Right renal cortex interstitium (tissue), 3 donors: Measurements from ENCODE around the gene UBE2O. TPM values are rescaled to one million over a fixed set of nuclear protein-coding genes. Genes with fewer than 3 reads are reported as not detected.

Experiments used
- DNase-seq, 3 donors: peaks; one replicate each; pipeline ENCODE4 v3.0.0-alpha.2; 2013; ENCODE audit warnings: low read depth in 3 of 3, low spot score in 2 of 3
- polyA plus RNA-seq, 3 donors: library from polyadenylated mRNA; unstranded; fragments of 120-200 nt; gene quantifications; one replicate each; pipeline ENCODE4 v1.2.1, GENCODE V29; 2013; ENCODE audit not compliant: insufficient read length in 3 of 3

The UBE2O gene
- polyA plus RNA-seq, 3 donors = 23.6 to 26.5 (median 25.1) TPM

DNA sequence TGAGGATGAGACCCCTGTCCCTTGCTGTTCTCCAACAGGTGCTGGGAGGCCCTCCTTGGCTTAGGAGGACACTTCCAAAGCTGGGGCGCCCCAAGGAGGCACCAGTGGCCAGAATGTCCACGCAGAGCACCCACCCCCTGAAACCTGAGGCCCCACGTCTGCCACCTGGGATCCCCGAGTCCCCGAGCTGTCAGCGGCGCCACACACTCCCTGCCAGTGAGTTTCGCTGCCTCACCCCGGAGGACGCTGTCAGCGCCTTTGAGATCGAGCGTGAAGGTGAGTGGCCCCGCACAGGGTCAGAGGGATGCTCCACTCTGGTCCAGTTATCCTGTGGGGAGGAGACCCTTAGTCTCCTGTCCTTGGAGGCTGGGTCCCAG is 15.7 kb upstream of the UBE2O start:
- no peak for DNase-seq

DNA sequence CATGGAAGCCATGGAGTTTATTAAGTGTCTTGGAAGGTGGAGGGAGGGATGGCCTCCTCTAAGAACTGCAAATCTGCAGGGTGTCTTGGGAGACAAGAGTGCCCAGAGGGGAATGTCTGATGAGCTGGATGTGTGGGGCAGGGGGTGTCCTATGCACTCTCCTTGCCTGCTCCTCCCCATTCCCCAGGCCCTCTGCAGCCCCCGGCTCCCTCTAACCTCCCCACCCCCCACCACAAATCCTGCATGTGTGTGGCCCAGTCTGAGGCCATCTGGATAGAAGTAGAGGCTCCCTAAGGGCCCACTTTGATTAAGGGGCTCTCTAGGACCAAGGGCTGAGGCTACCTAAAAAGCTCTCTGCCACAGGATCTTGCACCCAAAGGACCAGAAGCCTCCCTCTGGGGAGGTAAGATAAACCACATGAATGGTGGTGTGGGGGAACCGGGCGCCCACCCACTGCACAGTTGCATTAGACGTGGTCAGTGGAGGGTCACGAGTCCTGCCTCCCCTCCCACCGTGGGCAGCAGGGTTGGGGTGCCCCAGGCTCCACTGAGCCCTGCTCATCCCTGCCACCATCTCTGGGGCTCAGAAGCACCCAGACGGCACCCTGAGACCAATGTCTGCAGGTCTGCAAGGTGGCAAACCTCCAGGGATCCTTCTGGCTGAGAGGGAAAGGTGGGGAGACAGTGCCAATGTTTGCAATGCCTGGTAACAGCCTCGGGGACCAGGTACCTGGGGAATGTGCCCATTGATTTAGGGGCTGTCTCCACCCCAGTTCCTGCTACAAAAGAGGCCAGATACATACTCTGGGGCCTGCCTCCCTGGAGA is 15.1 kb upstream of the UBE2O start:
- DNase-seq = no peak

DNA sequence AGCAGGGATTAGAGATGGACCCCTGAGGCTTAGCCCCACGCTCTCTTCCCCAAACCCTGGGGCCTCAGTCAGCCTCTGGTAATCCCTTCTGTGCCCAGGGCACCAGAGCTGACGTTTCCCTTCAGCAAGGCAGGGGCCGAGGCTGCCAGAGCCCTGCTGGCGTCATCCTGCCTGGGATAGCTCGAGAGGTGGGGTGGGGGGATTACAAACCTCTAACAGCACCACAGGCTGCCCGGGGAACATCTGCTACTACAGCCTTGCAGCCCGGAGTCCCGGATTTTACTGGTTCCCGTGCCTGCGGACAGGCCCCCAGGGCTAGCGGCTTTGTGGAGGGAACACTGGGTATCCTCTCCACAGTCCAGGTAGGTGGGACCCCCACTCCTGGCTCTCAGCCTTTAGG is 14.4 kb upstream of the UBE2O start, which contains the start of gene AANAT:
AANAT (plus strand) TSS at position 238 of the 400 bp plus-strand sequence. CDS start 1,144 bp downstream, outside the sequence.
- no peak for DNase-seq

DNA sequence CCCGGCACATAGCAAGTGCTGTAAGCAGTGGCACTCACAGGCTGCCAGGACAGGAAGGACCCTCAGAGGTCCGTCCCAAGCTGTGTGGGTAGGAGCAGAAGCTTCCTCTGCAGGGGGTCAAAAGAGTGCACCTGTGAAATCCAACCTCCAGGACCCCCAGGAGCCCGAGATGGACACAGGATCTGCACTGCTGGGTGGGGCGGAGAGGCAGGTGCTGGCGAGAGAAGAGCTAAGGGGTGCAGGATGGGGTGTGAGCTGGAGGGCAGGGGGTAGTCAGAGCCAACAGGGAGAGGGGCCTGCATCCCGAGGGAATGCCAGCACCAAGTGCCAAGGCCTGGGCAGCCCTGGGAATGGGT is 13.8 kb upstream of the UBE2O start:
- DNase-seq = no peak

DNA sequence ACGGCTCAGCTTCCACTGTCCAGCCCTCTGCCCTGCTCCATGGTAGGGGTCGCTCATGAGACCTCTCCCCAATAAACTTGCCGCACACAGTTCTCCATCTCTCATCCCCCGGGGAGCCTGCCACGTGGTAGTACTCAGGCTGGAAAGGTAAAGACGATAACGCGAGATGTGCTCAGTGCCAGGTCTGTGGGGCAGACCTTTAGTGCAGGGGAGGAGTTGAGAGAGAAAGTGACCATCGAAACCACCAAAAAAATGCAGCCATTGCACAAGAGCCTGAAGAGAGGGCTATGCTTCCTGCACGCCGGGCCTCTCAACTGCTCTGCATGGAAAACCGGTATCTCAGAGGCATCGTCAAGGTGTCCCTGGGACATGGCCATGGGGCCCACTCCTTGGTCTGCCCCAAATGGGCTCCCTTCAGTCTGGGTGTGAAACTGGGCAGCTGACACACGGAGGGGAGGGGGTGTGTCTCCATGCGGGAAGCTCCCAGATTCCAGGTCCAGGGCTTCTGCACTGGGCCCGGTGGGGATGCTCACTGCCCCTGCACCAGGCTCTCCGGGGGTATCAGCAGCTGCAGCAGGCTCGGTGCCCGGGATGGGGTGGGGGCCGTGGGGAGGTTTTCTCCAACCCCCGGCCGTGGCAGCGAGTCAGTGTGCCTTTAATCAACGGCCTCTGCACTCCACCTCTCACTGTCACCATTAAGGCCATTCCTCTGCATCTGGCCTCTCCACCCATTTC is 9.8 kb upstream of the UBE2O start:
- DNase-seq = no peak

DNA sequence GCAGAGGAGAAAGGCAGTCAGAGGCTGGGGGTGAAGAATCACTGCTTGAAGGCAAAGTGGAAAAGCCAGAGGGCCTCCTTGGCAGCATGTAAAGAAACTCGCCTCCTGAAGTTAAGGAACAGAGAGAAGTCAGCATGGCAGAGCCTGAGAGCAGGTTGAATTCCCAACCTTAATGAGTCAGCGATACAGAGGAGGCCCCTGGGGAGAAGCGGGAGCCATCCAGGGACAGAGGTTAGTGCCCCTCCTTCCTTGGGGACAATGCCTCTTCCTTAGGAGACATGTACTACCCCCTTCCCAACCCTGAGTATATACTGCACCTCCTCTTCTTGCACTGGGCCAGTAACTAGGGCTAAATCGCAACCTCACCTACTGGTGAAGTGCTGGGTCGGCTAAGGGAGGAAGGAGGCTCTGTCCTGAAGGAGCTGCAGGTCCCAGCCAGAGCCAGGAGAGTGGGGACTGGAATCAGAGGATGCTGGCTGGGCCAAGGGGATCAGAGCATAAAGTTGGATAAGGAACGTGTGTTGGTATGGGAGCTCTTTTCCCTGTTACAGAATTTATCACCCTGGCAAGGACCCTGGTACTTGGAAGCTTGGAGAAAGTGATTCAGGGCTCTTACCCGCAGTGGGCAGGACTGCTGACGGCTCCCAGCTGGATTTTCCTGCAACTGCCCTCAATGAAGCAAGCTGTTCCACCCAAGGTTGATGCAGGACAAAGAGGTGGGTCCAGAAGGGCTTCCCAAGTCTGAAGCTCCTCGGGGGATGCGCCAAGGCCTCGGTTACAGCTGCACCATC is 9.0 kb upstream of the UBE2O start:
- no peak for DNase-seq

DNA sequence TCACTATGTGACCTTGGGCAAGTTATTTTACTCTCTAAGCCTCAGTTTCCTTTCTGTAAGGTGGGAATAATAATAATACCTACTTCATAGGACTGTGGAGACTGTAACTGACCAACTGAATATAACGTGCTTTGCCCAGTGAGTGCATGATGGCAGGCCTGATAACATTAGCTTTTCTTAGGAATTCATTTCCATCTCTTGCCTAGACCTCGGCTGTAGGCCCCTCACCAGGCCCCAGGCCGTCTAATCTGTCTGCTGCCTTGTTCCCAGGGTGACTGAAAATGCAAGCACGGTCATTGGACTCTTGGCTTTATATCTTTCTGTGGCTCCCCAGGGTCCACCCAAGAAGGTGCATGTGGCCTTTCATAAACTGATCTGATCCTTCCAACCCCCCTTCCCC is 6.7 kb upstream of the UBE2O start:
- no peak for DNase-seq

DNA sequence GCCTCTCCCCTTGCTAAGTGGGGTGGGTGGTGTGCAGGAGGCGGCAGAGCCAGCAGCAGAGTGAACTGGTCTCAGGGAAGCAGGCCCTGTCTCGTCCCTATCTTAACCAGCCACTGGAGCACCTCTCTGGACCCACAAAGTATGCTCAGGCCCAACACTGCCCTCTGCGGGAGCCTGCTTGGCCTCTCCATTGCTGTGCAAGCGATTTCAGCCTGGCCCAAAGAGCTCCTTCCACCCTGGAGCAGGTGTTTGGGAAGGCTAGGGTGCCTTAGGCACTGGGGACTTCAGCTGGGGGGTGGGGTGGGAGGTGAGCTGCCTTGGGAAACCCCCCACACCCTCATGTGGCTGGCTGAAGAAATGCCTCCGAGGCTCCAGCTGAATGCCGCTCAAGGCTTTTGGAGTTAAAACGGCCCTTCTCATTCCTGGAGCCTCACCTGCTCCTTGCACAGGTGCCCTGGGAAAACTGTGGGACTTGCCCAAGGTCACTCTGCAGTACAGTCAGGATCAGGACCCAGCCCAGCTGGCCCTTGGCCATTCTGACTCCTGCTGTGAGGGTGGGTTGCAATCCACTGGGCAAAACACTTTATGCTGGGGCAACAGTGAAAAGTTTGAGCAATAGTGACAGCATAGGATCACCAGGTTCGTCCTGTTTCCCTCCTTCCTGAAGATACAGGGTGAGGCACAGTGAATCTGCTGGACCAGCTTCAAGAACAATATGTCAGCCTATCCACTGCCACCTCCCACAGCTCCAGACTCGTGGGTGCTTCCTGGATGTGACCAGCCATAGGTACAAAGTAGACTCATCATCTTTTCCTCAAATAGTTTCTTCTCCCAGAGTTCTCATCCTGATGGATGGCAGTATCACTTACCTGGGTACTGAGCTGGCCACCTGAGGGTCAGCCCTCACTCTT is 5.9 kb upstream of the UBE2O start:
- no peak for DNase-seq

DNA sequence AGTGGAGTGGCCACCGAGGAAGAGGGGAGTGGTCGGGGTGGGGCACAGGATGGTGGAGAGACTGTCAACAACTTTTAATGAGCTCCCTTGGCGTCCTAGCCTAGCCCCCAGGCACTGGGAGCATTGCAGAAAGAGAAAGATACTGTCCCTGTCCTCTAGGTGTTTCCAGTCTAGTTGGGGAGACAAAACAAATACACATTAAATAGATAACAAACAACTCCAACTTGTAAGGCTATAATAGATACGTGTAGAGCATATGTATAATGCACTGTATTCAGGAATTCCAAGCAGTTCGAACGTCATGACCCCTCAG is 435 bp upstream of the UBE2O start:
- DNase-seq = no peak

DNA sequence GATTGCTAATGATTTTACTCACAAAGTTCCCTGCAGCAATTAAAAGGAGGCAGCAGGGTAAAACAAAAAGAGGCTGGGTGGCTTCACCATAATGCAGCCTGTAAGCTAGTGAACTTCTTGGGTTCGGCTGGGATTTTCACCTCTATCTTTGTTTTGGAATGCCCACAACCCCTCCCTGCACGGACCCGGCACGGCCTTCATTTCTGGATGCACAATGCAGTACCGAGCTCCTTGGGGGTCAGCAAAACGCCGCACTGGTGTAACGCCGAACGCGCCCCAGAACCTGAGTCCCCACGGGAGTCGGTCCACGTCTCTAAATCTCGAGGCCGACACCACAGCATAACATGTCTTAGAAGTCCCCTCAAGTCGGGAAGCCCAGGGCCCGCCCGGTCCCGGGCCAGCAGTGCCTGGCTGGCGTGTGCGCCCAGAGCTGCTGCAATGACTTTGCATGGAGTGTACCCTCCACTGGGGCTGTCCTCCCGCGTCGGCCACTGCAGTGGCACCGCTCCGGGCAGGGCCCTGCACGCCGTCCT is 759 bp downstream of the UBE2O start:
- no peak for DNase-seq

DNA sequence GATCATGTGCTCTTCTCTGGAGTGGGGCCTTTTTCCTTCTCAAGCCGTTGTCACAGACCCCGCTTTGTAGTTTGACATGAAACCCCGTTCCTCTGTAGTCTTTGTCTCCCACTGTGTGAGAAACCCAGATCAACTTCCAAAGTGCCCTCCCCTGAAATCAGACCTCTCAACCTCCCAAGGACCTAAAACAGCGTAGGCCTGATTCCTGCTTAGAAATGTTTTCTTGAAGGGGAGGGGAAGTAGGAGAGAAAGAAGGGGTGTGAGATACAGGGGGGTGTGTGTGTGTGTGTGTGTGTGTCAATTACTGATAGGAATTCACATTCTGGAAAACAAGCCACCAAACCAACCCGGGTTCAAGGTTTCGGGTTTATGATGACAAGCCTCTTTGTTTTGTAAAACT is 1.4 kb downstream of the UBE2O start:
- DNase-seq = no peak

DNA sequence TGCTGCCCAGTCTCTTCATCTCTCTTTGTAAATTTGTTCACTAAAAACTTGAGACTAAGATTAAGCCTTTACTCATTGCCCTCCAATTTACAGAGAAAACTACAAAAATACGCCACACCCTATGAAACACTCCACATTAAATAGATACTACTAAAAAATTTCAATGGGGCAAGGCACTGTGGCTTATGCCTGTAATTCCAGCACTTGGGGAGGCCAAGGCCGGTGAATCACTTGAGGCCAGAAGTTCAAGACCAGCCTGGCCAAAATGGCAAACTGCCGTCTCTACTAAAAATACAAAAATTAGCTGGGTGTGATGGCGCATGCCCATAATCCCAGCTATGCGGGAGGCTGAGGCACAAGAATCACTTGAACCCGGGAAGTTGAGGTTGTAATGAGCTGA is 3.8 kb downstream of the UBE2O start:
- DNase-seq = no peak

DNA sequence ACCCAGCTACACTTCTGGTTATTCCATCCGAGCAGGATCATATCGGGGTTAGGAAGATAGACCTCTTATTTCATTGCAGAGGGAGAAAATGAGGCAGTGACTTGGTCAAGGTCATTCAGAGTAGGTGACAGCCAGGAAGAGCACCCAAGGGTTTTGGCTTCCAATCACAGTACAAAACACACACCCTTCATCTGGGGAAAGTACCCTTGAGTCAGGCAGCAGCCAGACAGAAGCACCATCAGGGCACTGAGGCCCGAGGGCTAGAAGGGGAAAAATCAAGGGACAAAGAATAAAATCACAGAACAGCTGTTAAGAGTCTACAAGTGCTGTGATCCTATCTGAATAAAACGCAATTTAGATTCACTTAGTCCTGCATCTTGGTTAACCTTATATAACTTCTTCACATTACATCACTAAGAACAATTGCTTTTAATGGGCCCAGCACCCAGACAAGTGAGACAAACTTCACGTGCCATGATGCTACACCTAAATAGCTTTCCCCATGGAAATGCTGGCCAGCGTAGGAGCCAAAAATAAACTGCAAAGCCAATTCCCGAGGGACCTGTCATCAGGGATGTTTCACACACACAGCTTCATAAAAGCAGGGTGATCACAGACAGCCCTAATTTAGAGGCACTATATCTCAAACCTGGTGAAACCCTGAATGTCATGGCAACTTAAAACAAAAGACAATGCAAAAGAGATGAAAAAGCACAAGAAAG is 4.9 kb downstream of the UBE2O start:
- DNase-seq = no peak

DNA sequence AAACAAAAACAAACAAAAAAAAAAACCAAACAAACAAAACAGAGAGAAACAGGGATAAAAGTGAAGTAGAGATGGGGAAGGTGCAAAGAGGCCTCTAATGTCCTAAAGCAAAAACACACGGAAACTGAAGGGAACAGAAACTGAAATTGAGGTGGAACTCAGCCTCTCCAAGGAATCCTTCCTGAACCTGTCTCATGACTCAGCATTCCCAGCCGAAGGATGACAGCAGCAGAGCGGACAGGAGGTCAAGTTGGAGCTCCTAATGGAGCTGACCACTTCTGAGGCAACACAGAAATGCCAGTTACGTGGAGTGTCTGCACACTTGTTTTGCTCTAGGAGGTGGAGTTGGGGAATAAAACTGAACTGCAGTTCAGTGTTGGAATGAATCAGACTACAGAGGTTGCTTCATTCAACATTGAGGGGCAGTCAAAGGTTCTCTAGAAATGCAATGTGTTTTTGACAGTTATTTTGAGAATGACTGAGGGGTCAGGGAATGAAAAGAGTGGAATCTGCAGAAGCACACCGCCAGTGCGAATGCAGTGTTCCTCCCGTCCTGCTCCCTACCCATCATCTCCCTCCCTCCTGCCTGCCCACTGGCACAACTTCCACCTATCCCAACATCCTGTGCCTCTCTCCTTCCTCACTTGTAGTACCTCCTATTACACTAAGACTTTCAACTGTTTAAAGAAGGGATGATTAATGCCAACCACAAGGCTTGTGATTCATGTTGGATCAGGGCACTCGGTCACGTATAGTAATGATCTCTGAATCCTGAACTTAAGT is 6.3 kb downstream of the UBE2O start:
- no peak for DNase-seq

DNA sequence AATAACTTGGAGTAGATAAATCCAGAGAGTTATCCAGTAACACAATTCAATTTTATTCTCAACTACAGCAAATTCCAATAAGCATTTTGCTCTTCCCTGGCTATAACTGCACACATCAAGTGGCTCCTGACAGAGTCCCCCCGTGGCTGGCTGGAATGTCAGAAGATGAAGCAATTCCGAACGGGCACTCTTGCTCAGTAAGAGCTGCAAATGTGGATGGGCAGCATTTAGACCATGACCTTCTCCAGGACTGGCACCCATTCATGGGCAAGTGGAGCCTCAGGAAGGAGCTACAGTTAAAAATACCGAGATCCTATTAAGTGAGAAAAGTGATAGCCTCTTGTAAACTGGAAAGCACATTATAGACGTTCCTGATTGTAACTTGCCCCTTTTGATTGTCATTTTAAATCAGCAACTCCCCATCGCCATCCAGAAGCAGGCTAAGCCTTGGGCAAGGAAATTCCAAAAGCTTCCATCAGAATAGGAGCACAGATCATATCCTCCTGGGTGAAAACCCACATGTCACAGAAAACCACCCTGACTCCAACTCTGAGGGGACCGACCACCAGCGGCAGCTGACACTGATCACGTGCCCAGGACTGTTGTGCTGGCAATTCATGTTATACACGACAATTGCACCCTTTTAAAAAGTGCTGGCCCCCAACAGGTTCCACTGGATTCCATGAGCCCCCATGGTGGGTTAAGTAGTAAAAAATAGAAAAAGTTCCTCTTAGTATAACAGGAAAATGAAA is 7.1 kb downstream of the UBE2O start:
- DNase-seq = no peak

DNA sequence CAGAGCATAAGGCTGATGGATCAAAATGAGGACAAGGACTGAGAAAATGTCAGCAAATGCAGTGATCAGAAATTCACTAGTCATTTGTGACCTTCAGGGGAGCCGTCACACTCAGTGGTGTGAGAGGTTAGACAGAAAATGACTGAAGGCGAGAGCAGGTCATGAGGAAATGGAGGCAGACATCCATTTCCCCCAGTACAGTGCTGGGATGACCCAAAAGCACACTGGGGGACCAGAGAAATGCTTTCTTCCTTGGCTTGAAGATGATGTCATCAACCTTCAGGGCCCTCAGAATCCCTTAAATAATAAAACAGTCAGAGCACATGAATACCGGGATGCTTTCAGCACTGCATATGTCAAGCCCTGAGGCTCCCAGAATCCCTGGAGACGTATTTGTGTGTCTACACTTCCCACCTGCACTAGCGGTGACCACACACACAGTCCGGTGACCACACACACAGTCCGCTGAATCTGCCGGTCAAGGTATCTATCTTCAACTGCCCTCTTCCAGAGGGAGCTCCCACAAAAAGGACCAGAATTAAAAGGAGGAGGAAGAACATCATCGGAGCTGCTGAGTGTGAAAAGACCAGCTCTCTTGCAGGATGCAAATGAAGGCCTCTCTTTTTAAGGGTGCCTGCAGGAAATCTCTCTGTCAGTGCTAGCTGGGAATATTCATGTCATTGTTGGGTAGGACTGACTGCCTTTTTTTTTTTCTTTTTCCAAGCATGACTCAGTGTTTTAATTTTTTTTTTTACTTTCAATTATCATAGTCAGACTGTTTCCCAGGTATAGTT is 8.2 kb downstream of the UBE2O start:
- DNase-seq = no peak
